NCI-H1105 (cell line): ENCODE results near the gene ATP2B2.
A peak's percentile ranks its signal among the peaks of the same experiment; 100 is the strongest.

Experiments used
- DNase-seq: peaks from one replicate; lab custom pipeline; 2025; lab: John Stamatoyannopoulos, UW

ATP2B2 gene

GRCh38 chr3:10294030-10294586 lies 211.3 kb downstream of the ATP2B2 start:
- DNase-seq = no peak

GRCh38 chr3:10292505-10293419 lies 212.6 kb downstream of the ATP2B2 start, which contains the start of gene GHRL:
Gene GHRL (minus strand): TSS chr3:10292947. CDS start chr3:10290180, 2,767 bp downstream.
- DNase-seq = no peak

DNA sequence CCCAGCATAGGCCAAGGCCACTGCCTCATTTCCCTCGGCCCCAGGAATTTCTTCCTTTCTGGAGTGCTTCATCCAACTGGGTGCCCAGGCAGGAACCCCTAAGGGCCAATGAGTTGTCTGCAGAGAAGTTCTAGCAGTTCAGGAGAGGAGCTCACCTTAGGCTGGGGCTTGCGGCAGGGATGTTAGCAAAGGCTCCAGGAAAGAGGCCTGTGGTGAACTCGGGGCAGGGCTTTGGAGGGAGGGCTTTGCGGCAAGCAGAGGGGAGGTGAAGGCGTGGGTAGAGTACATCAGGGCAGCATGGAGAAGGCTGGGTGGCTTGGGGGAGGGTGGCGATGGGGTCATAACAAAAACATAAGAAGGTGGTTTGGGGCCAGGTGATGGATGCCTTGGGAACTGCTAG lies 213.7 kb downstream of the ATP2B2 start:
- DNase-seq = no peak

DNA sequence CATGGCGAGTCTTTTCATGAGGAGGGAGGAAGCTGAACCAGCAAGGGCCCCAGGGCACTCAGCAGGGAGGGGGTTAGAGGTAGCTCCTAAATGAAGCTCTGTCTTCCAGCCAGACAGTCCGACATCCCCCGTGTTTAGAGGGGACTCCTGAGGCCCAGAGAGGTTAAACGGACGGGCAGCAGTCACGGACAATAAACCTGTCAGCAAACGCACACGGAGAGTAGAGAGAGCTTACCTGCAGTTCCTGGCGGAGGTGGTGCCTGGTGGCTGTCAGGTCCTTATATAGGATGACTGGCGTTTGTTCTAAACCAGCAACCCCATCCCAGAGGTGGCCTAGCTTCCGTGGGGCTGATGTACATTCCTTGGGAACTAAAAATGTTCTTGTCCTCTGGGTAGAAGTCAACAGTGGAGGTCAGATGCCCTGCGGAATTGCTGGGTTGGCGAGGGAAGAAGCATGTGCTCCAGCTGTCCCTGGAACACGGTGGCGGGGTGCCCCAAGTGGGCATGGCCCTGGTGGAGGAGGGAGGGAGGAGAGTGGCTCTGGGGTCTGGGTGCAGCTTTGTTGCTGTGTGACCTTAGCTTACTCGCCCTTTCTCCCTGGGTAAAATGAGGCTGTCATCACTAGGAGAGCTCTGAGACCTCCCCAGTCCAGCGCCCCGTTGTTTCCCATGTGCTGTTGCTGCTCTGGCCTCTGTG lies 214.8 kb downstream of the ATP2B2 start:
- DNase-seq = no peak

GRCh38 chr3:10289787-10290355 lies 215.5 kb downstream of the ATP2B2 start:
- no peak for DNase-seq

DNA sequence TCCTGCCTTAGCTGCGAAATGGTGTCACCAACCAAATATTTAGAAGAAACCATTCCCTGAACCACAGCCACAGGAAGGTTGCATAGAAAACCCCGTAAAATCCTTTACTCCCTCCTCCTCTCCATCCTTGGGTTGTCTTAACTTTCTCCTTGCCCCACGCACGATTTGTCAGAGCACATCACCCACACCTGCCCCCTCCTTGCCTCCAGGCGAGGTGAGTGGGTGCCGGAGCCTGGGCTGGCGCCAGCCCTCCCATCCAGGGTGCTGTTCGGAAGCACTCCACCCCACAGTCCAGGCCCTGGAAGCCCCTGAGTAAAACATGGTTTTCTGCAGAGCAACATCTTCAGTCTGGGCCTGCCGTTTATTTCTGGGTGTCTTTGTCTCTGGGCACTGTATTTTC lies 216.3 kb downstream of the ATP2B2 start:
- DNase-seq = no peak

DNA sequence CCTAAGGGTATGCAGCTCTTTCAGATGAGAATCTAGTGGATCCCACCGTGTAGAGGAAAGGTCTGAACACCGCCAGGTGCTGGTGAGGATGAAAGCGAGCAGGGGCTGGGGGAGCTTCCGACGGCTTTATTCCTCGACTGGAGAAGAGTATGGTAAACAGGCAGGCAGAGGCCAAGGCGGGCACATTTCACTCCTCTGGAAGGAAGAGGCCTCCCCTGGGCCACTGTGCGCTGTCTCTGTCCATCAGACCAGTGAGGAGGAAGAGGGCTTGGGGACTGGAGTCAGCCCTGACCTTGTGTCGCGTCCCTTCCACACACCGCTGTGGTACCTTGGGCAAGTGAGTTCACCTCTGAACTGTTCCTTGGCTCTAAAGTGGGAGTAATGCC lies 216.8 kb downstream of the ATP2B2 start:
- no peak for DNase-seq

DNA sequence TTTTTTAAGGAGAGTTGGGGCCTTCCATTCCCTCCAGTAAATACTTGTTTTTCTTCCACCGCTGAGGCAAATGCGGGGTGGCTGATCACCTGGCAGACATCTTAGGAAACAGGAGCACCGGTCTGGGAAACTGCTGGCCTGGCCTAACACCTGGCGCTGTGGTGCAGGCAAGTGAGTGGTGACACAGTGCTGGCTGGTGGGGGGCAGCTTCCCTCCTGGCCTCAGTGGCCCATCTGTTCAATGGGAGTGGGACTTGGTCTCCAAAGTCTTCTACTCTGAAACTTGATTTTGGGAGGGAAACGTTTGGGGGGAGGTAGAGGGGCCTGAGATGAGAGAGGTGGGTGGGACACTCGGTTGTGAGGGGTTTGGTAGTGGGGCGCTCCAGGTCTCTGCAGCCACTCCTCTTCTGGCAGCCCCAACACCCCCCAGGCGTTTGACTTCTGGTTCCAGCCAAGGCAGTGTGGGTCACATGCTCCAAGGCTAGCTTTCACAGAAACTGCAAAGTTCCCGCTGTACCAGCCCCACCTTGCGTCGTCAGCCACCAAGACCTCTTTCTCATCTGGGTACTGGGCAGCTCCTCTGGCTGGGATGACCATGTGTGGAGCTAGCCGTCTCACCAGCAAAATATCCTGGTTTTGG lies 217.3 kb downstream of the ATP2B2 start:
- DNase-seq = no peak

DNA sequence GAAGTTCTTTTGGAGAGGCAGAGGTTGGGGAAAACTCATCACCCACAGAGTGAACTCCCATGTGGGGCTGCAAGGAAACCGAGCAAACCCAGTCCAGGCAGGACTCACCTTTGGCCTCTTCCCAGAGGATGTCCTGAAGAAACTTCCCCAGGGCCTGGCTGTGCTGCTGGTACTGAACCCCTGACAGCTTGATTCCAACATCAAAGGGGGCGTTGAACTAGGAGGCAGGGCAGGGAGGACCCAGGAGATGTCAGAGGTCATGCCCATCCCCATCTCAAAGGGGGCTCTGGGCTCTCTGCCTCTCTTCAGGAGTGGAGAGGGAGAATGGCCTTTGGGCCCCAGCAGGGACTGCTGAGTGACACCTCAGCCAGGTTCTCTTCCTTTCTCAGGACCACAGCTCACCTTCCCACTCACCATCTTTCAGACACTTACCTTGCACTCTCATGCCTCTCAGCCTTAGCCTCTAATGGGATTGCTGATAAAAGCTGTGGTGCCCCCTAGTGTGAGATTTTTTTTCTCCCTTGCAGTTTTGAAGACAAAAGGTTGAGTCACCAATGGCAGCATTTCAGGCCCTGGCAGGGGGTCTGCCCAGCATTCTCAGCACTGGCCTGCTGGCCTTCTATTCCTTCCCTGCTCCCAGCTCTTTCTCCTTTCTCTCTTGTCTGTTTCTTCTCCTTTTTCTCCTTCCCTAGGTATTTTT lies 218.6 kb downstream of the ATP2B2 start:
- DNase-seq = peak; percentile 10

DNA sequence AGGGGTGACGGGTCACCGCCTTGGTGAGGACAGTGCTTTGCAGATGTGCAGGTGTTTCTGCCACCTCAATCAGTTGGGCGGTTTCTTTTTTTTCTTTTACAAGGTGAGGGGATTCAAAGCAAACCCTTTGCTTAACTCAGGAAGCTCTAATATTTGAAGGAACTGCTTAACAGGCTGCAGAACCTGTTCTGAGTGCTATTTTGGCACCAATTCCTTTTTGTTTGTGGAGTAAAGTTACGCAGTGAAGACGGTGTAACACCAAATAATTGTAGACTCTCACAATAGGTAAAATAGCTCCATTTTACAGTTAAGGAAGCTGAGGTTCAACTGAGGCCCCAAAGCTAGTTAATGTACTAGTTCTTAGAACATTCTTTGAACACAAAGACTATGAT lies 219.3 kb downstream of the ATP2B2 start:
- no peak for DNase-seq

- no peak for DNase-seq
Measured at GRCh38 chr3:10285272-10286132, 219.9 kb downstream of the ATP2B2 start.

DNA sequence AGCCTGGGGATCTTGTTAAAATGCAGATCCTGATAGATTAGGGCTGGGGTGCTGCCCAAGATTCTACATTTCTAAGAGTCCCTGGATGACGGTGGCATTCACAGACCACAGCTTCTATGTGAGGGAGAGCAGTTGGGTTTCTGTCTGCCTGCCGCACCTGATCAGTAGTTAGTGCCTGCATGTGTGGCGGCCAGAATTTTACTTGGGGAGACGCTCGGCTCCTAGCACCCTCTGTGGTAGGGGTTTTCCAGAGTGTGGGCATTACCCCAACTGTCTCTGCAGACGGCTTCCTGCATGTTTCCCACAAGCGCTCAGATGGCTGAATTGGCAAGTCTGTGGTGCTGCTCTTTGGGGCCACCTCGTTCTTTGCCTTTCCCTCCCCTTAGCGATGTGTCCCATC lies 220.9 kb downstream of the ATP2B2 start:
- no peak for DNase-seq

DNA sequence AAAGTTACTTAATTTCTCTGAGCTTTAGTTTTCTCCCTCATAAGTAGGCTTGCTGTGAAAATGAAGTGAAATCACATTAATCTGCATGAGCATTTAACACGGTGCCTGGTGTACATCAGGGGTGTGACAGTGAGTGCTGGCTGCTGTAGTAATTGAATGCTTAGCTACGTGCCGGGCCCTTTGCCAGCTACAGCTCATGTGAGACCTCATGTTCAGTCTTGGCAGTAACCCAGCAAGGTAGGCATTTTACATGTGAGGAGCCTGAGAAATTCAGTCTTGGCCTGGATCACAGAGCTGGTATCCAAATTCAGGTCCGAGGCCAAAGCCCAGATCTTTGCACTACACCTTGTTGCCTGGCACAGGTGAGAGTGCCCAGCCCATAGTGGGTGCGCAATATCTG lies 221.7 kb downstream of the ATP2B2 start:
- peak; percentile 64 for DNase-seq

GRCh38 chr3:10281951-10282350 lies 223.4 kb downstream of the ATP2B2 start:
- no peak for DNase-seq

- no peak for DNase-seq
Measured at GRCh38 chr3:10280571-10280970, 224.8 kb downstream of the ATP2B2 start.

DNA sequence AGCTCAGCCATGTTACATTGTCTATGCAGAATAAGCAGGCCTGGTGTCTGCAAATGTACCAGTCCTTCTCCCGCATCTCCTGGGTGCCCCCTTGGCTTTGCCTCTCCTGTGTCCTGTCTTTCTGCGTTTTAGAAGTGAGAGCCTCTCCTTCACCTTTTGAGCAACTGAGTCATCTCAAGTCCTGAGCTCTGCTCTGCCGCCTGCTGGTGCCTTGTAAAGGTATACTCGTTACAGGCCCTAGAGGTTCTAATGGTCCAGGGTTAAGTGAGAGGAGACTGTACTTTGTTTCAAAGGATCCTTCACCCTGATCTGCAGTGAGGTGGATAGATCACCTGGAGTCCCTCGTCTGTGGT lies 225.2 kb downstream of the ATP2B2 start:
- no peak for DNase-seq

DNA sequence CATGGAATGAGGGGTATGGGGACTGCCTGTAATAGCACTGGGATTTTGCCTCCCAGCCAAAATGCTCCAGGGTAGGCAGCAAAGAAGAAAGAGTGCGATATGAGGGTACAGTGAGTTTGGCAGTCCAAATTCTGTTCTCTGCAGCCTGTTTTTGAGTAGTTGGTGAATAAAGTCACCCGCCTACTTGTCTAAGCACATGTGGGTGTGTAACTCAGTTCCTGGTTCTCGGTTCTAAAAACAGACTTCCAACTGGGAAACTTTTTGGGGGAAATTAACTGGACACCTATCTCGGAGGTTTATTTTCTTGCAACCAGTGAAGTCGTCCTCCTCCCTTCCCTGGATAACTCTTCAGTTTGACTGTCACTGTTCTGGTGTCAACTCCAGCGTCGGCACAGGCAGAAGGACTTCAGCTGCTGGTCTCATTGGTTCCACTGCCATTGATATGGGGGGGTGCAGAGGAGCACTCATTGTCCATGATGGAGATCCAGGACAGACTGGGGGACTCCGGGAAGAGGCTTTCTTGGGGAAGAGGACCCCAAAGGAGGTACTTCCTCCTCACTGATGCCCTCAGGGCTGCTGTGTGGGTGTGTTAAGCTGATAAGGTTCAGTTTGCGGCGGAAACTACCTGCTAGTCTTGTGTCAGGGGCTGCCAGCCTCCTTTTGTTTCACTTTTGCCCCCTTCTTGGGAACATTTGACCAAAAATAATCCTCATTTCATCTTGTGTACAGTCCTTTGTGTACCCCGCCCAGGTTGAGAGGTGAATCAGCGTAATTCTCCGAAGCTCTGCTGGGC lies 225.8 kb downstream of the ATP2B2 start:
- DNase-seq = no peak

DNA sequence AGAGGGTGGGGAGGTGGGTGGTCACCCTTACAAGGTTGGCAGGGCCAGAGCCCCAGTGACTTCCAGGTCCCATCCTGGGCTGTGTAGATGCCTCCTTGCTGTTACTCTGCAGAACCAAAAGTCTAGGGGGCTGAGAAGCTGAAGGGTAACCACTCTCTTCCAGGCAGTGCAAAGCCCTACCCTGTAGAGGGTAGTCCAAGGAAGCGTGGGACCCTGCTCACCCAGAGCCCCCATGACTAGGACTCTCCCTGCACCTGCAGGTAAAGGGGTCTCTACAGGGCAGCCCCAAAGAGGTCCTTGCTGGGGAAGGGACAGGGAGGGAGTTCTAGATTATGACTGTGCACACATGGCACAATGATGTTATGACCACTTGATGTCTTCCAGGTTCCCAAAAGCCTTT lies 226.9 kb downstream of the ATP2B2 start:
- no peak for DNase-seq

- no peak for DNase-seq
Measured at GRCh38 chr3:10277115-10277625, 228.2 kb downstream of the ATP2B2 start.

DNA sequence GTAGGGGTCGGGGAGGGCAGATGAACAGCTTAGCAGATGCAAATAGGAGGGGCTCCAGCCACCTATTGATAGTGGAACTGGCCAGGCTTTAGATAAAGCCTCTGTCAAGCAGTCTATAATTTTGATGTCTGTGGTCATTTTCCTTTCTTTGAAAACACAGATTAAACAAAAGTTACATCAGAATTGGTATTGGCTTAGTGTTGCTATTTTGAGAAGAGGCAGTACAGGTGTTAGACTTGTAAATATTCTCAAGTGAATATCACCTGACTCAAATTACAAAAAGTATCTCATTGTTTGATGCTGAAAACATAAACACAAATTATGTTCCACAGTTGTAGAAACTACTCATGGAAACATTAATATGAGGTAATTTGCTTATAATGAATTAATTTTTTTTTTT lies 230.8 kb downstream of the ATP2B2 start:
- DNase-seq = no peak
